ENCODE data around the gene NEURL1B.

The NEURL1B gene

GRCh38 chr5:172624083-172624995 is 16.7 kb upstream of the NEURL1B start:
- no peak for TF ChIP-seq KLF17 (tag by site-specific recombination; IDR thresholded peaks at IDR 0.05)
- no peak for TF ChIP-seq ZBTB7A (tag by site-specific recombination; IDR thresholded peaks at IDR 0.05; ENCODE audit: low read depth)
- no peak for TF ChIP-seq ZSCAN16 (tag by site-specific recombination; IDR thresholded peaks at IDR 0.05)
- TF ChIP-seq PRDM1 (tag by site-specific recombination; IDR thresholded peaks at IDR 0.05): no peak
- peak; percentile 54; the same call in 1 of the 2 replicates for TF ChIP-seq ZNF24 (tag by site-specific recombination; IDR thresholded peaks at IDR 0.05)
- CTCF ChIA-PET: interaction anchor here (1.3 kb wide), 1 partner anchor 22 kb away, joined by 3 read pairs; no protein-coding TSS in a partner anchor
- Histone ChIP-seq H3K9me3 (ENCODE audit: control insufficient read depth, insufficient read depth, low read depth, low read length) (no peaks in the 10 kb centered on the region), H3K4me3 (ENCODE audit: low read depth, low read length) (no peak overlapping the region), H3K36me3 (ENCODE audit: control insufficient read depth in 2 of 2, insufficient read depth in 1 of 2, low read length in 2 of 2) (no peaks in the 10 kb centered on the region), H3K4me1 (ENCODE audit: control insufficient read depth, insufficient read depth, low read length) (no peaks in the 10 kb centered on the region), H3K27ac (ENCODE audit: extremely low read depth, low read depth, low read length) (no peak overlapping the region)
- POLR2A ChIA-PET: interaction anchor here (1.0 kb wide), 1 partner anchor 15 kb away, joined by 4 read pairs; no protein-coding TSS in a partner anchor

GRCh38 chr5:172624996-172625964 is 15.8 kb upstream of the NEURL1B start:
- POLR2A ChIA-PET: no interaction called here
- H3K4me3 ChIP-seq (ENCODE audit: low read depth, low read length): no peak overlapping the region

GRCh38 chr5:172626031-172626581 is 15.0 kb upstream of the NEURL1B start:
- ChIA-PET CTCF (no interaction called here), POLR2A (no interaction called here)
- Histone ChIP-seq H3K4me3 (ENCODE audit: low read depth, low read length) (no peak overlapping the region), H3K36me3 (ENCODE audit: control insufficient read depth in 2 of 2, insufficient read depth in 1 of 2, low read length in 2 of 2) (no peaks in the 10 kb centered on the region), H3K27ac (ENCODE audit: extremely low read depth, low read depth, low read length) (no peak overlapping the region), H3K9me3 (ENCODE audit: control insufficient read depth, insufficient read depth, low read depth, low read length) (no peaks in the 10 kb centered on the region), H3K4me1 (ENCODE audit: control insufficient read depth, insufficient read depth, low read length) (no peaks in the 10 kb centered on the region)
- TF ChIP-seq ZNF449 (tag by site-specific recombination; IDR thresholded peaks at IDR 0.05) (no peak), ZNF324 (tag by site-specific recombination; IDR thresholded peaks at IDR 0.05) (no peak), ZNF26 (tag by site-specific recombination; IDR thresholded peaks at IDR 0.05) (no peak), SCRT2 (tag by site-specific recombination; IDR thresholded peaks at IDR 0.05) (peak; percentile 55), GLIS1 (tag by site-specific recombination; IDR thresholded peaks at IDR 0.05) (0 out of 2 replicates have a peak, but pooled peaks have one; percentile 13)

More at GRCh38 chr5:172624996-172625964, 15.8 kb upstream of the NEURL1B start:
- H3K9me3 ChIP-seq (ENCODE audit: control insufficient read depth, insufficient read depth, low read depth, low read length): no peaks in the 10 kb centered on the region
- H3K4me1 ChIP-seq (ENCODE audit: control insufficient read depth, insufficient read depth, low read length): no peaks in the 10 kb centered on the region
- H3K36me3 ChIP-seq (ENCODE audit: control insufficient read depth in 2 of 2, insufficient read depth in 1 of 2, low read length in 2 of 2): no peaks in the 10 kb centered on the region
- TF ChIP-seq HIC1 (tag by site-specific recombination; IDR thresholded peaks at IDR 0.05): no peak
- no peak for TF ChIP-seq ZNF354C (tag by site-specific recombination; IDR thresholded peaks at IDR 0.05; ENCODE audit: borderline replicate concordance, low read depth)
- no peak for TF ChIP-seq ZNF10 (tag by site-specific recombination; IDR thresholded peaks at IDR 0.05)
- TF ChIP-seq ZNF140 (tag by site-specific recombination; IDR thresholded peaks at IDR 0.05): no peak
- peak; percentile 56; the same call in 1 of the 2 replicates for TF ChIP-seq ZNF768 (tag by site-specific recombination; IDR thresholded peaks at IDR 0.05)
- H3K27ac ChIP-seq (ENCODE audit: extremely low read depth, low read depth, low read length): no peak overlapping the region
- CTCF ChIA-PET: no interaction called here
